K562 (cell line): ENCODE measurements around the gene NDOR1. TPM values are rescaled to one million over a fixed set of nuclear protein-coding genes. Genes with fewer than 3 reads are reported as not detected.

Experiments used
- BRD4 ChIP-seq: fragments of 200-600 bp; sonication (generic); IDR thresholded peaks from 2 replicates; pipeline ENCODE4 v1.6.1; 2017; ENCODE audit warnings: inconsistent platforms
- DNMT1 ChIP-seq: fragments of 450-650 bp; IDR thresholded peaks from 2 replicates; pipeline ENCODE4 v1.6.1; 2016; ENCODE audit warnings: antibody characterized with exemption, mild to moderate bottlenecking
- EHMT2 ChIP-seq: fragments of 450-650 bp; IDR thresholded peaks from 2 replicates; pipeline ENCODE4 v1.6.1; 2018; ENCODE audit warnings: antibody characterized with exemption
- ETV6 ChIP-seq, 3 experiments: fragments of 150-350 bp in 1 of 3; sonication (generic) in 1 of 3; formaldehyde crosslinking in 1 of 3; IDR thresholded peaks; 2 replicates each; pipeline versions ENCODE4 v1.6.1 to v1.8.0; 2014 to 2022; ENCODE audit warnings: borderline replicate concordance in 2 of 3, low read depth in 2 of 3, antibody characterized with exemption in 1 of 3, low read length in 1 of 3, mild to moderate bottlenecking in 1 of 3, missing genetic modification reagents in 1 of 3
- GTF2E2 ChIP-seq: fragments of 200-800 bp; sonication (Bioruptor generic); IDR thresholded peaks from 2 replicates; pipeline ENCODE4 v1.6.1; 2016; ENCODE audit warnings: missing genetic modification characterization, missing compliant biosample characterization
- HMG20A ChIP-seq: fragments of 450-650 bp; formaldehyde crosslinking; conservative IDR thresholded peaks from 2 replicates; pipeline ENCODE4 v1.4.0; 2020; ENCODE audit warnings: mild to moderate bottlenecking, mixed read lengths
- HMGN3 ChIP-seq: IDR thresholded peaks from 2 replicates; pipeline ENCODE4 v1.6.1; 2011; ENCODE audit warnings: borderline replicate concordance, low read depth, mild to moderate bottlenecking, mixed read lengths, low read length; ENCODE audit not compliant: insufficient read length; ENCODE audit errors: extremely low read depth
- KAT8 ChIP-seq: fragments of 450-650 bp; IDR thresholded peaks from 2 replicates; pipeline ENCODE4 v1.6.1; 2016; ENCODE audit warnings: low read depth, mild to moderate bottlenecking
- KDM1A ChIP-seq, 2 experiments: fragments of 450-650 bp; IDR thresholded peaks; 2 replicates each; pipeline ENCODE4 v1.6.1; 2016; ENCODE audit warnings: mild to moderate bottlenecking in 2 of 2
- KLF13 ChIP-seq: fragments of 450-650 bp; IDR thresholded peaks from 2 replicates; pipeline ENCODE4 v1.6.1; 2016; ENCODE audit warnings: missing genetic modification characterization, low read depth, mild to moderate bottlenecking, missing compliant biosample characterization, moderate library complexity, borderline replicate concordance
- MIER1 ChIP-seq: fragments of 450-650 bp; IDR thresholded peaks from 2 replicates; pipeline ENCODE4 v1.6.1; 2016; ENCODE audit warnings: antibody characterized with exemption, mild to moderate bottlenecking, low read depth
- MYC ChIP-seq, 2 experiments: fragments of 250-450 bp in 1 of 2; sonication (Bioruptor Pico) in 1 of 2; IDR thresholded peaks; 2 replicates each; pipeline versions ENCODE4 v1.5.1 to v1.6.1; 2012 to 2021; ENCODE audit warnings: low read depth in 2 of 2, borderline replicate concordance in 1 of 2, improper control_type of control experiment in 1 of 2, low read length in 1 of 2, mild to moderate bottlenecking in 1 of 2, moderate library complexity in 1 of 2
- MYNN ChIP-seq, 2 experiments: sonication (generic); formaldehyde crosslinking in 1 of 2; IDR thresholded peaks; 2 replicates each; pipeline versions ENCODE4 v1.5.0 to v1.6.1; 2016 to 2020; ENCODE audit warnings: antibody characterized with exemption in 1 of 2, missing genetic modification reagents in 1 of 2
- POLR2B ChIP-seq: fragments of 450-650 bp; IDR thresholded peaks from 2 replicates; pipeline ENCODE4 v1.6.1; 2018; ENCODE audit warnings: low read depth; ENCODE audit not compliant: partially characterized antibody
- SNIP1 ChIP-seq: fragments of 450-650 bp; IDR thresholded peaks from 2 replicates; pipeline ENCODE4 v1.7.1; 2017; ENCODE audit warnings: low read depth, mild to moderate bottlenecking
- SPI1 ChIP-seq: IDR thresholded peaks from 2 replicates; pipeline ENCODE4 v1.6.1; 2011; ENCODE audit warnings: low read depth, low read length, control low read depth, borderline replicate concordance
- SREBF2 ChIP-seq: sonication (generic); formaldehyde crosslinking; IDR thresholded peaks from 2 replicates; pipeline ENCODE4 v1.4.0; 2020; ENCODE audit warnings: mild to moderate bottlenecking, missing genetic modification reagents
- SRF ChIP-seq, 2 experiments: fragments of 250-450, 450-650 bp in 1 of 2; sonication (Bioruptor Pico) in 1 of 2; sonication (generic) in 1 of 2; formaldehyde crosslinking; IDR thresholded peaks; 2 replicates each; pipeline versions ENCODE4 v1.5.0 to v1.5.1; 2020 to 2022; ENCODE audit warnings: mild to moderate bottlenecking in 1 of 2, missing genetic modification reagents in 1 of 2
- polyA plus RNA-seq, 8 experiments: library from polyadenylated mRNA; depleted of rRNA in 4 of 8; stranded (reverse) in 5 of 8; unstranded in 3 of 8; fragments of >200 nt; fragmentation: Nextera tagmentation in 2 of 8; fragmentation: Illumina TruSeq in 1 of 8; extraction: Ambion mirVana in 2 of 8; extraction: Trizol in 1 of 8; gene quantifications; 2 replicates each; pipeline versions ENCODE4 v1.2.1 to v1.2.3, GENCODE V29; 2011 to 2014; ENCODE audit warnings: inconsistent platforms in 1 of 8, missing spikeins in 1 of 8
- total RNA-seq, 7 experiments: library from RNA; depleted of rRNA in 6 of 7; stranded (reverse); fragments of >200 nt in 6 of 7; fragmentation: Illumina TruSeq in 2 of 7; extraction: Trizol in 2 of 7; gene quantifications; 2 replicates each; pipeline versions ENCODE4 v1.2.1 to v1.2.3, GENCODE V29; 2011 to 2021; ENCODE audit warnings: low replicate concordance in 1 of 7
- TF ChIP-seq, protein P1 (sequence below), 2 experiments: fragments of 250-450 bp in 1 of 2; fragments of 450-650 bp in 1 of 2; sonication (Bioruptor Pico) in 1 of 2; IDR thresholded peaks; 2 replicates each; pipeline versions ENCODE4 v1.6.1 to v1.8.0; 2016 to 2021; ENCODE audit warnings: mild to moderate bottlenecking in 2 of 2, moderate library complexity in 2 of 2, missing compliant biosample characterization in 1 of 2, missing genetic modification characterization in 1 of 2
- TF ChIP-seq, protein P2 (sequence below): fragments of 450-650 bp; IDR thresholded peaks from 2 replicates; pipeline ENCODE4 v1.6.1; 2016; ENCODE audit warnings: low read depth, mild to moderate bottlenecking, moderate library complexity
- TF ChIP-seq, protein P3 (sequence below): sonication (generic); formaldehyde crosslinking; IDR thresholded peaks from 2 replicates; pipeline ENCODE4 v1.4.0; 2020; ENCODE audit warnings: mild to moderate bottlenecking, missing genetic modification reagents
- TF ChIP-seq, protein P4 (sequence below): IDR thresholded peaks from 2 replicates; pipeline ENCODE4 v1.6.1; 2011; ENCODE audit not compliant: insufficient read length; ENCODE audit errors: extremely low read depth

Gene NDOR1
- total and polyA plus RNA-seq, 9 of the 15 experiments (the other 6 are each of a cell fraction or from before 2014, with no cell fraction given) = 0.06 to 36.9 (median 6.9) TPM

DNA sequence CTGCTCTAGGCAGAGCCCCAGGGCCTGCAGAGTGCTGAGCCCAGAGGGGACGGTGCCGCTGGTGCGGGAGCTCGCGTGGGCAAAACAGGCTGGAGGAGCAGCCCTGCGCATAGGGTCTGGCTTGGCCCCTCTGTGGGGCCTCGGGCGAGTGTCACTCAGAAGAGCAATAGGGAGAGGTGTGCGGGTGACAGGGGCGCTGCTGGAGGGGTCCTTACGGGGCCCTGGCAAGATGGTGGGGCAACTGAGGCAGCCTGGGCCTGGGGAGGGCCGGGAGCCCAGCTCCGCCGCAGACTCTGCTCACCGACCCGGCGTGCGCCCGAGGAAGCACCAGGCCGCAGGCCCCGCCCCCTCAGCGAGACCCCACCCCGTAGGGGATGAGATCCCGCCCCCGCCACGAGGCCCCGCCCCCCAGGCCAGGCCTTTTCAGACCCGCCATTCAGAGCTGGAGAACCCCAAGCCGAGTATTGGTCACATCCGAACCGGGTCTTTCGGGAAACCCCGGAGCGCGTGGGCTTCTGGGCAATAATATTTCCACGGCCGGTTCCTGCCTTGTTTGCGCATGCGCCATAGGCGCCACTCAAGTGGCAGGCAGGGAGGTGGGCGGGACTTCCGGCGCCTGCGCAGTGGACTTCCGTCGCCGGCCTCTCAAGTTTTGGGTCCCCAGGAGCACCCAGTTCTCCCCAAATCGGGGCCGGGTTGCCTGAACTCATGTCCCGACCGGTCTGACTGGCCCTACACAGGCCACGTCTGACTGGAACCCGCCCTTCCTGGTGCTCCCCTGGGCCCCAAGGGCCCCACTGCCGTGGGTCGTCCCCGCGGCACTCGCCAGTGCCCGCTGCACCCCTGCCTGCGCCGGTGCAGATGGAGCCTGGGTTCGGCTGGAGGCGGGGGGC, 17.8 kb downstream of the NDOR1 start (continued):
- TF ChIP-seq, protein P1, sequence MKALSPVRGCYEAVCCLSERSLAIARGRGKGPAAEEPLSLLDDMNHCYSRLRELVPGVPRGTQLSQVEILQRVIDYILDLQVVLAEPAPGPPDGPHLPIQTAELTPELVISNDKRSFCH (CRISPR knock-in tag; IDR thresholded peaks at IDR 0.05) = no peak
- TF ChIP-seq, protein P1 (tag; IDR thresholded peaks at IDR 0.05) = 0 out of 2 replicates have a peak, but pooled peaks have one; percentile 32
- TF ChIP-seq ETV6 (IDR thresholded peaks at IDR 0.05; ENCODE audit: borderline replicate concordance in 1 of 2, low read depth in 2 of 2, low read length in 1 of 2) (peak in 1 of 2 experiments; percentile 17; a peak in 1 of 4 replicates), ETV6 (CRISPR knock-in tag; IDR thresholded peaks at IDR 0.05; ENCODE audit: borderline replicate concordance) (no peak), MYNN (IDR thresholded peaks at IDR 0.05) (peak; percentile 8; the same call in 1 of the 2 replicates), MYNN (CRISPR knock-in tag; IDR thresholded peaks at IDR 0.05) (no peak), EHMT2 (no peak), KAT8 (no peak), BRD4 (no peak), MIER1 (no peak), SPI1 (no peak), HMG20A (CRISPR knock-in tag) (no peak), KDM1A (IDR thresholded peaks at IDR 0.05) (no peak), POLR2B (peak; percentile 84), MYC (IDR thresholded peaks at IDR 0.05; ENCODE audit: low read depth, low read length) (peak; percentile 81), MYC (CRISPR knock-in tag; IDR thresholded peaks at IDR 0.05; ENCODE audit: borderline replicate concordance, low read depth) (peak; percentile 37; the same call in 1 of the 2 replicates), SREBF2 (CRISPR knock-in tag) (no peak), KLF13 (tag) (no peak), DNMT1 (no peak), SRF (CRISPR knock-in tag; IDR thresholded peaks at IDR 0.05) (no peak), GTF2E2 (tag) (peak; percentile 75; the same call in 1 of the 2 replicates), HMGN3 (peak; percentile 45), SNIP1 (no peak)
- TF ChIP-seq, protein P2, sequence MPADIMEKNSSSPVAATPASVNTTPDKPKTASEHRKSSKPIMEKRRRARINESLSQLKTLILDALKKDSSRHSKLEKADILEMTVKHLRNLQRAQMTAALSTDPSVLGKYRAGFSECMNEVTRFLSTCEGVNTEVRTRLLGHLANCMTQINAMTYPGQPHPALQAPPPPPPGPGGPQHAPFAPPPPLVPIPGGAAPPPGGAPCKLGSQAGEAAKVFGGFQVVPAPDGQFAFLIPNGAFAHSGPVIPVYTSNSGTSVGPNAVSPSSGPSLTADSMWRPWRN = no peak
- TF ChIP-seq, protein P3, sequence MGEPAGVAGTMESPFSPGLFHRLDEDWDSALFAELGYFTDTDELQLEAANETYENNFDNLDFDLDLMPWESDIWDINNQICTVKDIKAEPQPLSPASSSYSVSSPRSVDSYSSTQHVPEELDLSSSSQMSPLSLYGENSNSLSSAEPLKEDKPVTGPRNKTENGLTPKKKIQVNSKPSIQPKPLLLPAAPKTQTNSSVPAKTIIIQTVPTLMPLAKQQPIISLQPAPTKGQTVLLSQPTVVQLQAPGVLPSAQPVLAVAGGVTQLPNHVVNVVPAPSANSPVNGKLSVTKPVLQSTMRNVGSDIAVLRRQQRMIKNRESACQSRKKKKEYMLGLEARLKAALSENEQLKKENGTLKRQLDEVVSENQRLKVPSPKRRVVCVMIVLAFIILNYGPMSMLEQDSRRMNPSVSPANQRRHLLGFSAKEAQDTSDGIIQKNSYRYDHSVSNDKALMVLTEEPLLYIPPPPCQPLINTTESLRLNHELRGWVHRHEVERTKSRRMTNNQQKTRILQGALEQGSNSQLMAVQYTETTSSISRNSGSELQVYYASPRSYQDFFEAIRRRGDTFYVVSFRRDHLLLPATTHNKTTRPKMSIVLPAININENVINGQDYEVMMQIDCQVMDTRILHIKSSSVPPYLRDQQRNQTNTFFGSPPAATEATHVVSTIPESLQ = no peak
- TF ChIP-seq, protein P4, sequence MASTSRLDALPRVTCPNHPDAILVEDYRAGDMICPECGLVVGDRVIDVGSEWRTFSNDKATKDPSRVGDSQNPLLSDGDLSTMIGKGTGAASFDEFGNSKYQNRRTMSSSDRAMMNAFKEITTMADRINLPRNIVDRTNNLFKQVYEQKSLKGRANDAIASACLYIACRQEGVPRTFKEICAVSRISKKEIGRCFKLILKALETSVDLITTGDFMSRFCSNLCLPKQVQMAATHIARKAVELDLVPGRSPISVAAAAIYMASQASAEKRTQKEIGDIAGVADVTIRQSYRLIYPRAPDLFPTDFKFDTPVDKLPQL = no peak
